DMS53 (cell line): ENCODE results near the gene PLCB1.

Experiments used
- DNase-seq: peaks from one replicate; lab custom pipeline; 2025; lab: John Stamatoyannopoulos, UW

Gene PLCB1

DNA sequence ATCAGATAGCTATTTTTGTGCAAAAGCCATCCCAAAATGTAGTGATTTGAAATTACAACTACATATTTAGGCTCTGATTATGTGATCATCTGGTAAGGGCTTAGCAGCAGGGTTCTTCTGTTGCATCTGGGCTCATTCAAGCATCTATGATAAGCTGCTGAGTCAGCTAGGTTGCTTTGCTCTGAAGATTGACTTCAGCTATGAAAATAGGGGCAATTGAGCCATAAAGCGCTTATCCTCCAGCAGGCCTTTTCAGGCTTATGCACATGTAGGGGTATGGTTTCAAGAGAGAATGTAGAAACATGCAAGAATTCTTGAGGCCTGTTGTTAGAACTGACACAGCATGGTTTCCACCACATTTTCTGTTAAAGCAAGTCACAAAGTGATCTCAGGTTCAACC lies 114.1 kb downstream of the PLCB1 start:
- no peak for DNase-seq

DNA sequence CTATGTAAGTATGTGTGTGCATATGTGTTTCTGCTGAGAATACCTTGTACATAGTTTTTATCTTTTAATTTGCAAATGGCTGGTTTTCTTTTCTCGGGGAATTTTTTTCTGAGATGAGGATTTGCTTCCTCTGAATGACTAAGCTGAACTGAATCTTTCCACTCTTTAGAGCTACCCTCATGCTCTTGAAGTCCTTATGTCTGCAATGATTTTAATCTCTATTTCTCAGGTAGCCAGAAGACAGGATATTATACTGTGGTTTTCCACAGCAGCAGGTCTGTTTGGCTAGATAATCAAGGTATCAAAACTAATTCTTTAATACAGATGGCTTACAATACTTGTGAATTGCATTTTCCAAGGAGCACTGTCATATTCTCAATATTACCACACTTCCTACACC lies 114.7 kb downstream of the PLCB1 start:
- DNase-seq: no peak

DNA sequence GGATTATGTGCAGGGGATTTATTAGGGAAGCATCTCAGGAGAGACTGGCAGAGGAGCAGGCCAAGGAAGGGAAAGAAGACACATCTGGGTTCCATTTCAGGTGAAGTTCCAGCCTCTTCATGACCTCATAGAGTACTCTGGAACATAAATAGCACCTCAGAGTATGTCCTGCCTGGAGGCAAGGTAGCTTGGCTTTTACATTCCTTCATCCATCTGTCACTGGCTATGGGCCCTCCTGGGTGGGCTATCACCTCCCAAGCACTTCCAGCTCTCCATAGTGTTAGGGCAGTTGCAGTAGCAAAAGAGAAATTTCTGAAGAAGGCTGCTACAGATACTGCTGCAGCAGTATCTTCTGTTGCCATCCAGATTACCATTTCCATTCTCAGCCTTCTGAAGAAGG lies 116.0 kb downstream of the PLCB1 start:
- no peak for DNase-seq

DNA sequence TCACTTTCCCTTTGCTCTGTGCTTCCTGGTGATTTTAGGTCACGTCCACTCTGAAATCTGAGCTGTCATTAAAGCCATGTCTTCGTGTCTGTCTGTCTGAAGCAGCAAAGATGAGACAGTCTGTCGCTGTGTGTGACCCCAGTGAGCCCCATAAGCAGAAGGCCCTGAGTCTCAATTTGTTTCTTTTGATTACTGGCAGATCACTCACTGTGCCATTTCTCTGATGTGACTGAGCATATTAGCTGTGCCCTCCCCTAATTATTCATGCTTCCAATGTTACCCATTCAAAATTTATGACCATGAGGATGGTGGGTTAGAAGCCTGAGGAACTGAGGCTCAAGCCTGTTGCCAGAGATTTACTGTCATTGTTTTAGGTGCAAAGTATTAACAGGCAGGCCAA lies 117.6 kb downstream of the PLCB1 start:
- no peak for DNase-seq

DNA sequence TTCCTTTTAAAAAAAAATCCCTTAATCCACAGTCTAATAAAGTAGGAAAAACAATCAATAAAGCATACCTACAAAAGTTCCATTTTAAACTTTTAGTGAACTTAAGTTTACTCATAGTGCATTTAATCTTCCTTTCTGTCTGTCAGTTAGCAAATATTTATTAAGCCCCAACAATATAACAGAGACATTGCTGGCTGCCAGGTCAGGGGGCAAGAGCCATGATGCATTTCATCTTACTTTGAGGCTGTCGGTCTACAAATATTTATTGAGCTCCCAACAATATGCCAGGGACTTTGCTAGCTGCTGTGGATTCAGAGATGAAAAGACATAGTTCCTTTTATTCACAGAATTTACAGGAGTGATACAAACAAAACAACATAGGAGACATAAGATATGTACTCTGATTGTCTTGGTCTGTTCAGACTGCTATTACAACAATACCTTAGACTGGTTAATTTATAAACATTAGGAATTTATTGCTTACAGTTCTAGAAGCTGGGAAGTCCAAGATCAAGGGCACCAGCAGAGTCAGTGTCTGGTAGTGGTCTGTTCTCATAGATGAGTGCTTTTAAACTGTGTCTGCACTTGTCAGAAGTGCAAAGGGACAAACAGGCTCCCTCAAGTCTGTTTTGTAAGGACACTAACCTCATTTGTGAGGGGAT lies 118.6 kb downstream of the PLCB1 start:
- peak; percentile 59 for DNase-seq

DNA sequence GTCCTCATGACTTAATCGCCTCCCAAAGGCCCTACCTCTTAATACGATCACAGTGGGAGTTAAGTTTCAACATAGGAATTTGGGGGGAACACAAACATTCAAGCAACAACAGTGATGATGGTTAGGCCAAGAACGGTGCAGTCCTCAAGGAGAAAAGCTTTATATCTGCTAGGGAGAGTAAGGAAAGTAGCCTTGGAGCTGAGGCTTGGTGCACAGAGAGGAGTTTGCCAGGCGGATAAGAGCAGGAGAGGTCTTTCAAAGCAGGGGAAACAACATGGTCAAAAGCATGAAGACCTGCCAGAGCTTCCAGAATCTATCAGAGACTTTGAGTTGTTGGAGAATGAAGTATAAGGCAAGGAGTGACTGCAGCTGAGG lies 119.1 kb downstream of the PLCB1 start:
- DNase-seq: peak; percentile 34

DNA sequence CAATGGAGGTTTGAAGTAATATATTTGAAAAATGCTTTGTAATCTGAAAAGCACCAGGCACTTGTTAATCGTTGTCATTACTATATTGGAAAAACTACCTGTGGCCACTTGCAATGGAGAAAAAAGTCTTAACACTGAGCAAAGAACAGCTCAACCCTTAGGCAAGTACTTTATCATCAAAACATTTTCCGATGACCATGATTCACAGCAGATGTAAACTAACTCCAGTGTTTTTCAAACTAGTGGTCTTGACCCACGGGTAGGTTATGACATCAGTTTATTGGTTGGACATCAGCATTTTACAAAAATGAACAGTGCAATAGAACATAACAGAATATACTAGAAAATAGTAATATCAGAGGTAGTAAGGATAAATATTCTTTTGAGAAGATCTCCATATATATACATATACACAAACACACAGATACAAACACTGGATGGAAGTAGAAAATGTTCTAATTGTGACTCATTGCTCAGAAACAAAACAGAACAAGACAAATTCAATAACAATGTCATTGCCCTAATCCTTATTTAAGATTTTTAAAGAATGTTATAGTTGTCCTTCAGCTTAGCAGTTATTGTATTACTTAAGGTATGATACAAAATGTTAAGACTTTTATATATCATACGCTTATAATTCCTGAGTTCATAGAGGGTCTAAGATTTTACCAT lies 123.0 kb downstream of the PLCB1 start:
- peak; percentile 24 for DNase-seq

DNA sequence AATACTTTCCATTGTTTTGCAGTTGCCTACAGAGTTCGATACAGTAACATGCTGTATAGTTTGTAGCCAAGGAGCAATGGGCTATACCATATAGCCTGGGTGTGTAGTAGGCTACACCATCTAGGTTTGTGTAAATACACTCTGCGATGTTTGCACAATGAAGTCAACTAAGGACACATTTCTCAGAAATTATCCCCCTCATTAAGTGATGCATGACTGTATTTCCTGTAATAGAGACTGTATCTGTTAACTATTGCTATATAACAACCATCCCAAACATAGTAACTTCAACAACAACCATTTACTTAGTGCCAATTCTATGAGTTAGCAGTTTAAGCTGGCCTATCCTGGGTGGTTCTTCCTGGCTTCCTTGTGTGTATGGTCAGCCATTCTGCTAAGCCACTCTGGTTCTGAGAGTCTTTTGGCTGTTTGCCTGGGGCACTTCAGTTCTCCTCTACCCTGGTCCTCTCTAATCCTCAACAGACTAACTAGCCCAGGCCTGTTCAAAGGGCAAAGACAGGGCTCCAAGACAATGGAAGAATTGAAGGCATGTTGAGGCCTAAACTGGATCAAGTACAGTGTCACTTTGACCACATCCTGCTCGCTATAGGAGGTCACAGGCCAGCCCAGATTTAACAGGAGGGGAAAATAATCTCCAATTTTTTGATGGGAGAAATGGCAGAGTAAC lies 124.0 kb downstream of the PLCB1 start:
- DNase-seq: peak; percentile 98

DNA sequence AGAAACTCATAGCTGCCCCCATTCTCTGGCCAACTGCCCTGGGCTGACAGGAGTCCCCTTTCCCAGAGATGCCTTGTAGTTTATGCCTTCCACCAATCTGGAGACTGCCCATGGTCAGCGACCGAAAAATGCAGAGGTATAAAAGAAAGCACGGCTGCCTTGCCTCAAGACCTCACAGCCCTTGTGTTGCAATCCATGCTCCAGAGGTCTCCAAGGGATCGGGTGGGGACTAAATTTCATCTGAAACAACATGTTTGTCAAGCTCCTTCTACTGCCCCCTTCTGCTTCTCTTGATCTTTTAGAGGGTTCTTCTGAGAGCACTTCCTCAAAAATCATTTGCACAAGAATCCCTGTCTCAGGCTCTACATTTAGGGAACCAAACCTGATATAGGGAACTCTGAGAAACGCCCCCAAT lies 128.8 kb downstream of the PLCB1 start:
- no peak for DNase-seq

DNA sequence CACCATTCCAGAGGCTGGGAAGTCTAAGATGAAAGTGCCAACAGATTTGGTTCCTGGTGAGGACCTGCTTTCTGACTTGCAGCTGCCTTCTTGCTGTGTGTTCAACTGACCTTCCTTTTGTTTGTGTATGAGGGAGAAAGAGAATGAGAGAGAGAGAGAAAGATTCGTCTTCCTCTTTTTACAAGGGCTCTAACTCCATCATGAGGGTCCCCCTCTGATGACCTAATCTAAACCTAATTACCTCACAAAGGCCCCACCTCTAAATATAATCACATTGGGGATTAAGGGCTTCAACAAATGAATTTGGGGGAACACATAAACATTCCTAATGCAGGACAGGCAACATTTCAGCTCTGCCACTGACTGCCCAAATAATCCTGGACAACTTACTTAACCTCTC lies 130.7 kb downstream of the PLCB1 start:
- no peak for DNase-seq

DNA sequence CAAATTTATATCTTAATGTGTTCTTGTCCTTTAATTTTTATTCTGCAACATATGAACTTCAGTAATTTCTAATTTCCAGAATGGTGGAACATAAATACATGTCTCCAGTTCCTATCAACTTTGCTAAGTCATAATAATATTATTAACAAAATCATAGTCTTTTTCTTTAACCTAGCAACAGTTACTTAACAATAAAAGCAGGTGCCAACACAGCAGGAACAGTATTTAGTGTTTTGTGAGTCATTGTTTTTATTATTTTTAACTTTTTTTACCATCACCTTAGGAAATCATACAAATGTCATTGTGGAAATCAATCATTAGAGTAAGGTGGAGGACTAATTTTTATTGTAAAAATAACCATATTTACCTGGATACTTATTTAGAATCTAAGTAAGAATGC lies 133.5 kb downstream of the PLCB1 start:
- DNase-seq: no peak

DNA sequence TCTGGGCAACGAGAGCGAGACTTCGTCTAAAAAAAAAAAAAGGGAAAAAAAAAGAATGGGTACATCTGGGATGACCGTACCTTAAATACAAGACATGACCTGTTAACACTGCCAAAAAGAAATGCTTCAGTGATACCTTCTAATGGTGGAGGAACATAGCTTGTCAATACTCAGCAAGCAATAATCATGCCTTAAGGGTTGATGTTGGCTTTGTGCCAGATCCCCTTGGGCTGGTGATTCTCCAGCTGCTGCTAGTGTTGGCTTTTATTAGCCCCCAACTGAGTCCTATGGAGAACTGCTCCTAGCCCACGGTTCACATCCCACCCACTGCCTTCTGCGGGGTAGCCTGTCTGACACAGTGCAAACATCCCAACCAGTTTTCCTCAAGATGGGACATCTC lies 134.9 kb downstream of the PLCB1 start:
- DNase-seq: no peak

DNA sequence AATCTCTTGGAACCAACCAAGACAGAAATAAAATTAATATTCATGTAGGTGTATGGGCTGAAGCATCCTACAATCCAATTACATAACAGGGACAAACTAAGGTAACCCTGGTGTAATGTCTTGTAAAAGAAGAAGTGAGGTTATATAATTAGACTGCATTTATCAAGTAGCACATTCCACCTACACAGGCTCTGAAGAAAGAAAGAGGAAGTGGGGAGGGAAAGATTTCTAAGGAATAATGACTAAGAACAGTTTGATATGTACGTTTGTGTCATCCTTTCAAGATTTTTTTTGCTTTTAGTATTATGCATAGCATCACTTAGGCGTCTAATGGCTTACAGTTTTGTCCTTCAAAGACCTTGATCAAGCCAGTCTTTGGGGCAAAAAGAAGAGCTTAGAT lies 139.7 kb downstream of the PLCB1 start:
- DNase-seq: no peak

DNA sequence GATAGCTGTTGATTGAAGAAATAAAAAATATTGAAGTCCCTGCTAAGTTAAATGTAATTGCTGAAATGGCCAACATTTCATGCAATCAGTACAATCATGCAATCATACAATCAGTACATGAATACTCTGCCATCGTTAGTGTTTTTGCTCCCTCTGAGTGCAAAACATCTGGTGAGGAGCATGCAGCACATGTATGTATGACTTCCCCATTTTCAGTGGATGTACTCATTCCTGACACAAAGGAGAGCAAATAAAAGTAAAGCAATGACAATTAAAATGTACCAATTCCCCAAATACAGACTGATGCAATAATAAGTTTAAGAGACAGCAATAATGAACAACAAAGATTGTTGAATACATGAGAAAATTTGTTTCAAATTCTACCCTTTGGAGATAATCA lies 140.7 kb downstream of the PLCB1 start:
- DNase-seq: no peak

DNA sequence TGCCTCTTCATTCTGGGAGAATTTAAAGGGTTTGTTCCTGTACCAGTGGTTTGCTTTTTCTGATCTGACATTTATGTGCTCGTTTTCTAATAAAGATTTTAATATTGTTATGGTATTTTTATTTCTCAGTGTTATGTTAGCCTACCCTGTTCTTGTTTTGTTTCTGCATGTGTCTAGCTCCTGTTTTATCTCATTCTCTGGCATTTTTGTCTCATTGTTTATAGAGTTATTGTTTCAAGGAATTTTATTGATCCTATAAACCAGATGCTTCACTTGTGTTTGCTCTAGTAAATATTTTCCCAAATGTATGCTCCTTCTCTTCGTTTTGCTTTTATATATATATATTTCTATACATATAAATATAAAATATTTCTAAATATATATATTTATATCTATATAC lies 152.8 kb downstream of the PLCB1 start:
- DNase-seq: no peak

DNA sequence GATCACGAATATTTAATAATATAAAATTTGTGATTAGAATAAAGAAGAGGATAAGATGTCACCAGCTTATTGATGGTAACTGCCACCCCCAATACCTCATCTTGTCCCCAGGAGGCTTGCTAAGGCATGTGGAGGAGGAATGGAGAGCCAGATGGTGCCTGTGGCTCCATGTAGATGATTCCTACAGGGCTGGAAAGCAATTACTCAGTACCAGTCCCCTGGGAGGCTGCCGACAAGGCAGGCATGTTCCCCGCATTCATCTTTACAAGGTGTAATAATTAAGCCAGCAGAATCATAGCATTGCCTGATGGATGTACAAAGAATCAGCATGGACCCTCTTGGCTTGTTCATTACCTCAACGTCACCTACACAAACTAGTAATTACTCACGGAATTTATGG lies 155.3 kb downstream of the PLCB1 start:
- DNase-seq: no peak

DNA sequence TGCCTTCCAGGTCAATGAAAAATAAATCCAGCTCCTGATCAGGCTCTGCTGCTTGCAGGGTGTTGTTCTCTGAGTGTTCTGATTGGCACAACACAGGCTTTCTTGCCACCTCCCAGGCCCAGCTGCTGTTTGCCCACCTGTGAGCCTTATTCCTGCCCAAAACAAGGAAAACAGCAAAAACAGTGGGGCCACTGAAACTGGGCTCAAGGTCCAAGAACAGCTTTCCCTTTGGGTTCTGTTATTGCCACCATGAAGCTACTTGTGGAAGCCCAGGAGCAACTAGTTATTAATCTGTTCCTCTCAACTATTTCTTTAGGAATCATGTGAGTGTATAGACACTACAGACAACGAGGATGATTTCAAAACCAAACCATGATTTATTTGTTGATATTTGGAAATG lies 159.1 kb downstream of the PLCB1 start:
- DNase-seq: no peak

DNA sequence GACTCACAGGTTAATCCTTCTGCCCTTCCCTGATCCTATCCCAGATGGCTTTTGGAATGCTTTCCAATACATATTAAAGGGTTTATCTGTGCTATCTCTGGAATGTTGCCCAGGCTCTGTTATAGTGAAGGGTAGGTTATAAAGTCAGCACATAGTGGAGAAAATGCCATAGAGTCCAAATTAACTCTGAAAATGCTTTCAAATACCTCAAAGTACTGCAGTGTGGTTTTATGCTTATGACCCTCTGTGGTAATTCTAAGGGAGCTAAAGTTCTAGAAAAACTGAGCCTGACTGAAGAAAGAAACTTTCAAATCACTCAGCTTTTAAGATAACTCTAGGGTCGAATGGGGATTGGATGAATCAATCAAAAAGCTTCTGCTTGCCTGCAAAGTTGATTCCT lies 159.8 kb downstream of the PLCB1 start:
- DNase-seq: no peak

DNA sequence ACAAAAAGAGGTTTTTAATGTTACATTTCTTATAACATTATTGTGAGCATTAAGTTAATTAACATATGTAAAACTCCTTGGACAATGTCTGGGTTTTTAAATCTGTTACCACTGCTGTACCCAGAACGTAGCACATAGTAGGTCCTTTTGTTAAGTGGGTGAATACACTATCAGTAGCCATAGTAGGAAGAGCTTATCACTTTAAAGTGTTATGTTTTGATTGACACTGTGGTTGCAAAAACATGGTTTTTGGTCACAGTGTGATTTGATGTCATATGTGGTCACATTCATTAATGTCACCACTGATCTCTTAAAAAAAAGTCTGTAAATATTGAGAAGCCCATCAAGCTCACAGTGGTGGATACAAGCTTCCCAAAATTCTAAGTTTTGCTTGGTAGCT lies 160.7 kb downstream of the PLCB1 start:
- DNase-seq: no peak

DNA sequence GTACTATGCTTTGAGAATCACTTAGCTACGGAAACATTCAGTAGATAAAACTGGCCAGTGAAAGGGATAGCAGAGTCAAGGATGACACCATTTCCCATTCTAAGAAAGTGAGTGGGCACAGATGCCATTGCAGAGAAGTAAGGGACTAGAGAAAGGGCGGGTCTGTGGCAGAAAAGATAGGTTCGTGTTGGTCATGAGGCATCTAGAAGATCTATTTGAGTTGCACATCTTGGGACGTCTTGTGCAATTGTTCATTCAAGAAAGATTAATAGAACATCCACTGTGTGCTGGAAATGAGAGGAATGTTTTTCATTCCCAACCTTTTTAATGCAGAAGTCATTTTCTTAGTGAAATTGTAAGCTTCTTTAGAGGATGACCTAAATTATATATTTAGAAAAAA lies 161.7 kb downstream of the PLCB1 start:
- DNase-seq: no peak

DNA sequence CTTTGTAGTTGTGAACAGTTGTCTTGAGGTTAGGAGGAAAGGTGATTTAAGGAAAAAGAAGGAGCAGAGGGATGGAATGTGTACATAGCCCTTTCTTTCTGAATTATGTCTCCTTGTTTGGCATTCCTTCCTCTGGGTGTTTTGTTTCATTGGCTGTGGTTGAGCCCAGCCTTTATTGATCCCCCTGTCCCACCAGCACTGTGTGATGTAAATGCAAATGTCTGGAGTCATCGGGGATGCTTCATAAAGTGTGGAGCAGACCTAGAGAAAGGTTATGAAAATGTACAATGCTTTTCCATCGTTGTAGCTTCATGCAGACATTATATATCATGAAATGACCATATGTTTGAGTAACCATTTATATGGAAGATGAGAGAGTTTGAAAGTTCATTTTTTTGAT lies 164.5 kb downstream of the PLCB1 start:
- DNase-seq: no peak

DNA sequence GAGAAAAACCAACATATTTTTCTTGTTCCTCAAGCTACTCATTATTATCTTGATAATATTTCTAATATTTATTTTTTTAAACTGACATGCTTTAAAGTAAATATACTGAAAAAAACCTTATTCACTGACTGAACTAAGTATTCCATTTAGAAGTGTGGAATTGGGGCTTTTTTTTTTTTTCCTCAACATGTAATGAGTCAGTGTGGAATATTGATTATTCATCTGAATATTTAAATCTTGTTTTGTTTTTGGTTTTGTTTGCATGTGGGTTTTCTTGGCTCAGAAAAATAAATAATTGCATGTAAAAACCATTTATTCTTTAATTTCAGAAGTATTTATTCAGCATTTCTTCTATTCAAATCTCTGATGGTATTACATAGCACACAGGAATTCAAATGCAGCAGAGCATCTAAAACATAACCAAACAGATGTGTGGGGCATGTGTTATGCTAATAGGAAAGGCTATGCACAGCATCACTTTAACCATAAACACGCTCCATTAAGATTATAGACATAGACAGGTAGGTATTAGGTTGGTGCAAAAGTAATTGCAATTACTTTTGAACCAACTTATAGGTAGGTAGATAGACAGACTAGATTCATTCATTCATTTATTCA lies 166.5 kb downstream of the PLCB1 start:
- DNase-seq: no peak

DNA sequence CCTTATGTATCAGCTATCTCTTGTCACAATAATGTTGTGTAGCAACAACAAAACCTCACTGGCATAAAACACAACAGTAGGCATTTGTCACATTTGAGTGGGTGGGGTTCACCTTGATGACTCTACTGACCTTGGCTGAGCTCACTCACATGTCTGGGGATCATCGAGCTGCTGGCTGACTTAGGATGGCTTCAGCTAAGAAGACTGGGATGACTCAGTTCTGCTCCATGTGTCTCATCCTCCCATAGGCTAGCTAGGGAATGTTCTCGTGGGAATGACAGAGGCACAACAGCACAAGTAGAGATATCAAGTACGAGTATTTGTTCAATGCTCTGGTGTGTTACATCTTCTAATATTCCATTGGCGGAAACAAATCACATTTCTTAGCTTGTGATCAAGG lies 167.9 kb downstream of the PLCB1 start:
- no peak for DNase-seq
